GM23338 (cell line): ENCODE measurements around the gene PGGHG.

Experiments used
- EZH2 ChIP-seq: fragments of 200-600 bp; sonication (generic); IDR thresholded peaks from one replicate; pipeline ENCODE4 v1.8.0; 2017; ENCODE audit warnings: antibody characterized with exemption, mild to moderate bottlenecking, low read depth; ENCODE audit not compliant: unreplicated experiment
- EZH2phosphoT487 ChIP-seq: fragments of 200-600 bp; sonication (generic); IDR thresholded peaks from one replicate; pipeline ENCODE4 v1.8.1; 2018; ENCODE audit warnings: antibody characterized with exemption; ENCODE audit not compliant: unreplicated experiment
- JUNB ChIP-seq: IDR thresholded peaks from one replicate; pipeline ENCODE4 v1.6.1; 2016; ENCODE audit warnings: antibody characterized with exemption; ENCODE audit not compliant: unreplicated experiment
- POLR2AphosphoS5 ChIP-seq: IDR thresholded peaks from 2 replicates; pipeline ENCODE4 v1.6.1; 2016; ENCODE audit warnings: antibody characterized with exemption, low read depth
- TF ChIP-seq, protein P1 (sequence below), 2 experiments: fragments of 200-600 bp in 1 of 2; sonication (generic) in 1 of 2; conservative IDR thresholded peaks; 2 replicates each; pipeline versions ENCODE4 v1.5.1 to v1.6.1; 2016 to 2017; ENCODE audit warnings: antibody characterized with exemption in 2 of 2, low read depth in 2 of 2, mild to moderate bottlenecking in 2 of 2, moderate library complexity in 1 of 2
- TF ChIP-seq, protein P2 (sequence below): IDR thresholded peaks from one replicate; pipeline ENCODE4 v1.6.1; 2018; ENCODE audit warnings: antibody characterized with exemption; ENCODE audit not compliant: unreplicated experiment

DNA sequence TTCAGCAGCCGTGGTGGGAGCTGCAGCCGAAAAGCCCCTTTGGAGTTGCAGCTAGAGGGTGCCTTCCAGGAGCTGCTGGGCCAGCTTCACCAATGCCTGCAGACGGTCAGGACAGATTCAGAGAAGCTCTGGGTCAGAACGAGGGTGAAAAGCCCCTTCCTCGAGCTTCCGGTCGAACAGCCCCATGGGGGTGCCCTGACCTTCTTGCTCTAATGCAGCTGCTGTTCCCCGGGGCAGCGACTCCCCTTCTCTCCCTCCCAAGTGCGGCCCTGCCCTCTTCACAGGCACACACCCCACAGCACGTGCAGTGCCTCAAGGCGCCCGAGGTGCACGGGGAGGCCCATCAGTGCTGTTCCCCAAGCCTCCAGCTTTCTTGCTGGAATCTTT lies 41.4 kb downstream of the PGGHG start:
- no peak for TF ChIP-seq EZH2
- TF ChIP-seq, protein P1, sequence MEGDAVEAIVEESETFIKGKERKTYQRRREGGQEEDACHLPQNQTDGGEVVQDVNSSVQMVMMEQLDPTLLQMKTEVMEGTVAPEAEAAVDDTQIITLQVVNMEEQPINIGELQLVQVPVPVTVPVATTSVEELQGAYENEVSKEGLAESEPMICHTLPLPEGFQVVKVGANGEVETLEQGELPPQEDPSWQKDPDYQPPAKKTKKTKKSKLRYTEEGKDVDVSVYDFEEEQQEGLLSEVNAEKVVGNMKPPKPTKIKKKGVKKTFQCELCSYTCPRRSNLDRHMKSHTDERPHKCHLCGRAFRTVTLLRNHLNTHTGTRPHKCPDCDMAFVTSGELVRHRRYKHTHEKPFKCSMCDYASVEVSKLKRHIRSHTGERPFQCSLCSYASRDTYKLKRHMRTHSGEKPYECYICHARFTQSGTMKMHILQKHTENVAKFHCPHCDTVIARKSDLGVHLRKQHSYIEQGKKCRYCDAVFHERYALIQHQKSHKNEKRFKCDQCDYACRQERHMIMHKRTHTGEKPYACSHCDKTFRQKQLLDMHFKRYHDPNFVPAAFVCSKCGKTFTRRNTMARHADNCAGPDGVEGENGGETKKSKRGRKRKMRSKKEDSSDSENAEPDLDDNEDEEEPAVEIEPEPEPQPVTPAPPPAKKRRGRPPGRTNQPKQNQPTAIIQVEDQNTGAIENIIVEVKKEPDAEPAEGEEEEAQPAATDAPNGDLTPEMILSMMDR (conservative IDR thresholded peaks at IDR 0.05; ENCODE audit: low read depth in 2 of 2) = no peak
- TF ChIP-seq POLR2AphosphoS5 = no peak
- no peak for TF ChIP-seq EZH2phosphoT487
- TF ChIP-seq, protein P2, sequence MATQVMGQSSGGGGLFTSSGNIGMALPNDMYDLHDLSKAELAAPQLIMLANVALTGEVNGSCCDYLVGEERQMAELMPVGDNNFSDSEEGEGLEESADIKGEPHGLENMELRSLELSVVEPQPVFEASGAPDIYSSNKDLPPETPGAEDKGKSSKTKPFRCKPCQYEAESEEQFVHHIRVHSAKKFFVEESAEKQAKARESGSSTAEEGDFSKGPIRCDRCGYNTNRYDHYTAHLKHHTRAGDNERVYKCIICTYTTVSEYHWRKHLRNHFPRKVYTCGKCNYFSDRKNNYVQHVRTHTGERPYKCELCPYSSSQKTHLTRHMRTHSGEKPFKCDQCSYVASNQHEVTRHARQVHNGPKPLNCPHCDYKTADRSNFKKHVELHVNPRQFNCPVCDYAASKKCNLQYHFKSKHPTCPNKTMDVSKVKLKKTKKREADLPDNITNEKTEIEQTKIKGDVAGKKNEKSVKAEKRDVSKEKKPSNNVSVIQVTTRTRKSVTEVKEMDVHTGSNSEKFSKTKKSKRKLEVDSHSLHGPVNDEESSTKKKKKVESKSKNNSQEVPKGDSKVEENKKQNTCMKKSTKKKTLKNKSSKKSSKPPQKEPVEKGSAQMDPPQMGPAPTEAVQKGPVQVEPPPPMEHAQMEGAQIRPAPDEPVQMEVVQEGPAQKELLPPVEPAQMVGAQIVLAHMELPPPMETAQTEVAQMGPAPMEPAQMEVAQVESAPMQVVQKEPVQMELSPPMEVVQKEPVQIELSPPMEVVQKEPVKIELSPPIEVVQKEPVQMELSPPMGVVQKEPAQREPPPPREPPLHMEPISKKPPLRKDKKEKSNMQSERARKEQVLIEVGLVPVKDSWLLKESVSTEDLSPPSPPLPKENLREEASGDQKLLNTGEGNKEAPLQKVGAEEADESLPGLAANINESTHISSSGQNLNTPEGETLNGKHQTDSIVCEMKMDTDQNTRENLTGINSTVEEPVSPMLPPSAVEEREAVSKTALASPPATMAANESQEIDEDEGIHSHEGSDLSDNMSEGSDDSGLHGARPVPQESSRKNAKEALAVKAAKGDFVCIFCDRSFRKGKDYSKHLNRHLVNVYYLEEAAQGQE = no peak
- no peak for TF ChIP-seq JUNB
